Embryonic facial prominence (tissue), 1 donor: ENCODE measurements around the gene HAND1.

Experiments
- DNase-seq: peaks from one replicate; pipeline ENCODE4 v3.0.0-alpha.2; 2016; ENCODE audit errors: extremely low spot score

The HAND1 gene

DNA sequence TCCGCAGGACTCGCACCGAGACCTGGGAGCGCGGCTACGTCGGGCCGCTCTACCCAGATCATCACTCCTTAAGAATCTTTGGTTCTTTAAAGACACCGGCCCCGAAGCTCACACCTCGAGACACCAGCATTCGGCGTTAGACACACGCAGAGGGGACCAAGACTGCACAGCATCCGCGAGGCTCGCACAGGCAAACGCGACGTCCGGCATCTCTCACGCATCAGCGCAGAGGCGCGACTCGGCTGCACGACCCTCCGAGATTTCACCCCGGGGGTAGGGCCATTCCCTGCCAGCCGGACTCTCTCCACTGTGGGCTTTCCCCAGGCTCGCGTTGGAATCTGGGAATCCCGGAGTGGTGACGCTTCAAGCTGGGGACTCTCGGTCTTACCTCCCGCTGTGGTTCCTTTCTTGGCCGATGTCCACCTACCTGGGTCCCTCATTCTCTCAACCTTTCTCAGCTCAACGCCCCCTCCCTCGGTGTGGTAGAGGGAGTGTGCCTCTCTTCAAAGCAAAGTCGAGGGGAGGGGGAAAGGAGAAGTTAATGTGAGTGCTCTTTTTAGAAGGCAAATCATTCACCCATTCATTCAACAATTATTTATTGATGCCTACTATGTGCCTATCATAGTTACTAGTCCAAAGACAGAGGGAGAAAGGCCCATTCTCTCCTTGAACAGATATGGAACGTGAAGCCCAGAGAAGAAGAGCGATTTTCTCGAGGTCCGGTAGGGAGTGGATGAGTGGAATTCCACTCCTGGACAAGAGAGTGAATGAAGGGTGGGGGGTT lies 1.3 kb upstream of the HAND1 start:
- DNase-seq: no peak

DNA sequence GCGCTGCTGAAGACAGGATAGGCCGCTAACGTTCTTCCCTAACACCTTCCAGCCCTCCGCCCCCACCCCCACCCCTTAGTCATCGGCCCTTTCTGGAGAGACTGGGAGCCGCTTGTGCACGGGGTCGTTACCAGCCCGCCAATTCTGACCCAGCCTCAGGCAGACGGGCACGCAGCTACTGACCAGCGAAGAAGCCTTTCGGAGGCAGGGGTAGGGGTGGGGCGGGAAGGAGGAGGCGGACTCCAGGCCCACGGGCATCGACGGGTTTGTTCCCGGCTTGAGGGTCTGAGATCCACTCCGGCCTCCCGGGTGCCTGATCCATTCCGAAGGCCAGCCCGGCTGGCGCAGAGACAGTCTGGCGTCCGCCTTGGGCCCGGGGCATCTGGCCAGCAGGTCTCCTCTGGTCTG lies 729 bp upstream of the HAND1 start:
- no peak for DNase-seq

DNA sequence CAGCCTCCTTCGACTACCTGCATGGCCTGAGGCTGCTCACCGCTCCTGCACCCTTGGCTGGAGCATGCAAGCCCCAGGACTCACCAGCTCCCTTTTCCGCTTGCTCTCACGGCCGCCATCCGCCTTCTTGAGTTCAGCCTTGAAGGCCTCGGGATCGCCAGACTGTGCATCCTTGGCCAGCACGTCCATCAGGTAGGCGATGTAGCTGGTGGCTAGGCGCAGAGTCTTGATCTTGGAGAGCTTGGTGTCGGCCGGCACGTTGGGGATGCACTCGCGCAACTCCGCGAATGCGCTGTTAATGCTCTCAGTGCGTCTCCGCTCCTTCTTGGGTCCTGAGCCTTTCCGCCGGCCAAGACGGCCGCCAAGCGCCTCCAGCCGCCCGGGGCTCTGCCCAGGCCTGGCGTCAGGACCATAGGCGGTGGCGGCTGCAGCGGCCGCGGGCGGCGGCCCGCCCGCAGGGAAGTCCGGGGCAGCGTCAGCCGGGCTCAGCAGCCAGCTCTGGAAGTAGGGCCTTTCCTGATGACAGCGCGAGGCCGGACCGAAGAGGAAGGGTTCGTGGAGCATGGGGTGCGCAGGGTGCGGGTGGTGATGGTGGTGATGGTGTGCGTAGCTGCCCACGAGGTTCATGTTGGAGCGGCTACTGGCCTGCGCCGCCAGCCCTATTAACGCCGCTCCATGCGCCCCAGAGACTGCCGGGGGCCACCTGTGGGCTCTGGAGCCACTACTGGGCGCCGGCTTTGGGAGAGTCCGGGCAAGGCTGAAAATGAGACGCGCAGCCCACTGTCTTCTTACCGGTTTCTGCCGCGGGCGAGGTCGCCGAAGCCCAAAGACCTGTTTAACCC lies 424 bp downstream of the HAND1 start:
- no peak for DNase-seq

DNA sequence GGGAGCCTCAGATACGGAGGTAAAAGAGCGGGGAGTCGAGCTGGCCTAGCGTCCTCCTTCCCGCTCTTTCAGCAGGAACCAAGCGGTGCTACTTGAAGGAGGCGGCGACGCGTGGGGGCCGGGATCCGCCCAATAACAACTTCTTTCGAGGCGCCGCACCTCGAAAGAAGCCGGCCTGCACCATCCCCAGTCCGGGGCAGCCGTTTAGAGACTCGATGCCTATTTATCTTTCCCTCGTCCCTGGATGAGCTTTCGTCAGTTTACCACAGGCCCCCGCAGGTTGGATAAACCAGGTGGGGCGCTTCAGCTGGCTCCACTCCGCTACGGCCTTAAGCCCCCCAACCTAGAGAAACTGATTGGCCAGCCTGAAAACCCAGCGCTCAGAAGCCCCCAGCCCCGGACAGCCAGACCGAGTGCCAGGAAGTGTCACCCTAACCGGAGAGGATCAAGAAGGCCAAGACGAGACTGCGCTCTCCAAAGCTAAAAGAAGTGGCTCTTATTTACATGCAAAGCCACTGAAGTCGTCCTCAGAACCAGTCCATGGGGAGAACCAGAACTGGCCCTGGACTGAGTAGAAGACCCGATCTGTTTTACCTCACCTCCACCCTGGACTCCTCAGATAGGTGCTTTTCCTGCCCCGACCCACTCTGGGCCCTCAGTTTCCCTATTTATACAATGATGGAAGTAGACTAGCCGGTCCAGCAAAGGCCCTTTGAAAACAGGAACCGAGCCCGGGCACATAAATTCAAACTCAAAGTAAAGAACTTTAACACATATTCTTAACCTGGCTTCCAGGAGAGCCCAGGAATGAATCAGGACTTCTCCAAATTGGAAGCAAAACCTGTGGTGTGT lies 1.4 kb downstream of the HAND1 start:
- no peak for DNase-seq

DNA sequence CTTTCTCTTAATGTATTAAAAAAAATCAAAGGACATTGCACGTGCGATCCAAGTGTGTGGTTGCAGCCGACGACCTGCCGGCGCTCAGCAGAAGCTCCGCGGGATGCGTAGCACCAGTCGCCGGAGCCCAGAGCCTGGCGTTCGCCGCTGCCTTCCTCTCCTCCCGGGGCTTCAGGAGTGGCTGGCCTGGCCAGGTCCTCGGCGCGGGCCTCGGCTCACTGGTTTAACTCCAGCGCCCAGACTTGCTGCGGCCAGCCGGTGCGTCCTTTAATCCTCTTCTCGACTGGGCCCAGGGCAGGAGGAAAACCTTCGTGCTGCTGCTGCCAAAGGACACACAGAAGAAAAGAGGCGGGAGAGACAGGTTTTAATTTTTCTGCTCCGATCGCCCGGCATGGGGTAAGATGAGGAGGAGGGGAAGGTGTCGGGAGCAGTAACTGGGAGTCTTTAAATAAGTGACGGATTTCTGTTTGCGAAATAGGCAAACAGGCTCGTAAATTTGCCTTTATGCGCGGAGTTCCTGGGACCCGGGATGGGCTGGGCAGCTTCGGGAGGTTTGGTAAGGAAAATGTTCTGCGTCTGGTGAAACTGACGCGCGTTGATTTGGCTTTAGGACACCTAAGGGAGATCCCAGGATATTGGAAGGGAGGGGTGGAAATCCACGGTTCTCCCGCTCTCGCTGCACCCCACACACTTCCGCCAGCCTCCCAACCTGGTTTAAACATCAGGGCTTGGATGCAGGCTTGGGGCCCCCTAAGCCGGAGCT lies 2.3 kb downstream of the HAND1 start:
- DNase-seq: no peak

DNA sequence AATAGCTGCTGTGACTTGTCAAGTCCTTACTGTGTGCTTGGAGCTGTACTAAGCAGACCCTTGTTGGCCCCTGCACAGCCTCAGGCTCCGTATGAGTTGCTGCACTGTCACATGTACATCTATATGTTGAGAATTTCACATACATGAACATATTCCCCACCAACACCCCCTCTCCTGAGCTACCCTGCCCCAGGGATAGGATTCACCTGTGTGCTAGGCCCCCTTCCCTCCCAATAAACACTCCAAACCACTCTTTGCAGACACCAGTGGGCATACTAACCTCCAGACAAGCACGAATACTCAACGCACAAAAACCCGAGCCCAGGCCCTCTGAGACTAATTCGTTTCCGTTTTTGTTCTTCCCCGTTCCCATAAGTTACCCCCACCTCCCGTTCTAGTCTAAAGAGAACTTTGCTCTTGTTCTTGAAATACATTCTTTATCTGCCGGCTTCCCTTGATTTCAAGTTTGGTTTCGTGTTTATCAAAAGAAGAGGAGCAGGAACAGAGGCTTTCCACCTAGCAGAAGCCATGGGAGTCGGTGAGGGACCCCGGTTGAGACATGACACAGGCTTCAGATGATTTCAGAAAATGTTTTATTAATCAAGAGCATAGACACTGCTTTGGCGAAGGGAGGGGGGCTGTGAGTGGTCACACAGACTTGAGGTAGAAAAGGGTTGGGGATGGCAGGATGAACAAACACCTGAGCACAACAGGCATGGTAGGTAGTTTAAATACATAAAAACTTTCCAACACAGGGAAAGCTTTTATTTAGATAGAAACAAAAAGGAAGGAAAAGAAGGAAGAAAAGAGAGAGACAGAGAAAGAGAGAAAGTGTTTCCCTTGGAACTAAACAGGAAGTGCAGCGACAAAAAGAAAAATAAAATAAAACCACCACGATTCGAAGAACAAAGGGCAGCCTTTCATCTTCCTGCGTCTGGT lies 3.4 kb downstream of the HAND1 start:
- DNase-seq: no peak

DNA sequence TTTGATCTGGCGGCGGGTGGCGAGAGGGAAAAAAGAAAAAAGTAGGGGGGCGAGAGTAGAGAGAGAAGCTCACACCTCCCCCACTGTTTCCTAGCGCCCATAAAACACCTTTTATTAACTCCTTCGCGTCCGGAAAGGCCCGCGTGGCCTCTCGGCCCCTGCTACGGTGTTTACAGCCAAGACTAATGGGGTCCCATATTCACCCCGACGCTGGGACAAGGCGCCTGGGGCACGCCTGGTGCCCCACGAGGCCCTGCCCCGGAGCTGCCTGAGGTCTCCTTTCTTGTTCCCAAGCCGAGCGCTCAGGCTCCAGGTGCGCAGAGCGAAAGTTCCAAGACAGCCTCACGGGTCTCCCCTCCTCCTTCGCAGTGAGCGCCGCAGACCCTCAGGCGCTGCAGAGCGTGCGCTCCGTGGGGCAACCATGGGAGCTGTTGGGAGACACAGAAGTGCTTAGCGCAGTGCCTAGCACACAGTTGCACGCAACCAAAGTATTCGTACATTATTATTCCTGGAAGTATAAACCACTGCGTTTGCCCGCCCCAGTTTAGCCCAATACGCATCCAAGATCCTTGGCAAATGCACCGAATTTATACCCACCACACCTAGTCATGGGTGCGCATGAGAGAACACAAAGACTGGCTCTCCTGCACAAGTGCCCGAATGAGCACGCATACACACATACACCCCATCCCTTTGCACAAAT lies 4.3 kb downstream of the HAND1 start:
- DNase-seq: no peak

DNA sequence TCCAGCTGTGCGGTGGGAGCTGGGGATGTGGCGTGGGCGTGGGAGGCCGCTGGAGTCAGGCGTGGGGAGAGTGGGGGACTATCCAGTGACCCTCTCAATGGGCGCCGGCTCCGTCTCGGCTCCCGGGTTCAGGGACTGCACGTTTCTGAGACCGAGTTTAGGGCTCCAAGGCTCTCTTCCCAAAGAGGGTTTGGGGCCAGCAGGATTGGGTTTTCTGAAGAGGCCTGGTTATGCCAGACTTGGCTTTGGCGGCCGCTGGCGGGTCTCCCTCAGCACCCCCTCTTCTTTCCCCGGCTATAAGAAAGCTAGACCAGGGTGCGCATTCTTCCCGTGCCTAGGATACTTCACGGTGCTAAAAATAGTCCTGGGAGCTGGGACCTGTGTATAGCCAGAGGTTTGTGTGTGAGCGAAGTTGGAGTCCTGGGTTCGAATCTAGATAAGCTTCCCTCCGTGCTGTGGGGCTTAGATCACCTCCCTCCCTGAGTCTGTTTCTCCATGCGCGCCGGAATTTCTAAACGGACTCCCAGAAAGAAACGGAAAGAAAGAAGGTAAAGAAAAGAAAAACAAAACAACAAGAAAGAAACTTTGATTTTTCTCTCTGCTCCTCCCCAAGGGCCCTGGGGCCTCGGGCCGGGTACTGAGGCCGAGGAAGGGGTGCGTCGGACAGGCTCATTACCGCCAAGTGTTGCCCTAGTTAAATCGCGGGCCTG lies 5.0 kb downstream of the HAND1 start:
- no peak for DNase-seq

DNA sequence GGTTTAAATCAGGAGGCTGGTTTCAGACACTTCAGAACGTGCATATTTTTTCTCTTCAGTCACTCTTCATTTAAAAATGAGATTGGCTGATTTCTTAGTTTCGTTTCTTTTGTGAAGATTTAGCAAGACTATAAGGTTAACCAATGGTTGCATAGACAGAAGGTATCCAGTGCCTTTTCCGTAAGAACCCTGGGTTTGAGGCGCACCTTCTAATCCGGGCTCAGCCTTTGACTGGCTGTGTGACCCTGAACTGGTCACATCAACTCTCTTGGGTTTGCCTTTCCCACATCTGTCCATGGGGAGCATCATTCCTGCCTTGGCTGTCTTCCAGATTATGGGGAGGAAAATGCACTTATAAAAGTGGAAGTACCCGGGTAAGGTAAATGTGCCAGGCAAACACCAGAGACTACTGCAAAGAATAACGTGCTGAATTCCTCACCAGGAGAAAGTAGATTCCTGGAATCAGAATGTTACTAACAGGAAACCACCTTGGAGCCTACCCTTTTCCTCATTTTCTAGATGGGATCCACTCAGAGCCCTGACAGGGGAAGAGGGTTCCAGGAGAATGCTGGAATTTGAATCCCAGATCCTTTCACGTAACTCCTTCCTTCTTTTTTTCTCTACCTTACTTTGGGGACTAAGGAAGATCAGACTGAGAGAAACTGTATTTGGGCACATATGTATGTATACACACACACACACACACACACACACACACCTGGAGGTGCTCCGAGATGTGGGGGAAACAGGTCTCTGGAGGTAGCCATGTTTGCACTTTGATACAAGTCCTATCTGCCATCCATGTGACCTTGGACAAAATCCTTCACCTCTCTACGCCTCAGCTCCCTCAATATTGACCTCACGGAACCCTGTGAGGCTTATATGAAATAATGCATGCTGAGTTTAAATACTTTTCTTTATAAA lies 6.8 kb downstream of the HAND1 start:
- DNase-seq: no peak

DNA sequence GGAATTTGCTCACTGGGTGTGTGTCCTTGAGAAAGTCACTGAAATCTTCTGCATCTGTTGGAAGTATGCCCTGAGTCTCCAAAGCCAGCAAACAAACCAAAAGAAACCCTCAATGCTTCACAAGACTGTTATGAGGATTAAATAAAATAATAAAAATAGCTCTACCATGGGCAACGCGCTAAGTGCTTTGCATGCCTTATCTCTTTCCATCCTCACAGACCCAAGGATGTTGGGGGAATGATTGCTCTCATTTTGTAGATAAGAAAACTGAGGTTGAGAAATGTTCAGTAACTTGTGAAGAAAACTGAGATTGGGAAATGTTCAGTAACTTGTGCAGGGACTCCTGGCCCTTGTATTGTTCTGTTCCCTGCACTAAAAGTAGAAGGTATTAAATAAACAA lies 7.9 kb downstream of the HAND1 start:
- DNase-seq: no peak

DNA sequence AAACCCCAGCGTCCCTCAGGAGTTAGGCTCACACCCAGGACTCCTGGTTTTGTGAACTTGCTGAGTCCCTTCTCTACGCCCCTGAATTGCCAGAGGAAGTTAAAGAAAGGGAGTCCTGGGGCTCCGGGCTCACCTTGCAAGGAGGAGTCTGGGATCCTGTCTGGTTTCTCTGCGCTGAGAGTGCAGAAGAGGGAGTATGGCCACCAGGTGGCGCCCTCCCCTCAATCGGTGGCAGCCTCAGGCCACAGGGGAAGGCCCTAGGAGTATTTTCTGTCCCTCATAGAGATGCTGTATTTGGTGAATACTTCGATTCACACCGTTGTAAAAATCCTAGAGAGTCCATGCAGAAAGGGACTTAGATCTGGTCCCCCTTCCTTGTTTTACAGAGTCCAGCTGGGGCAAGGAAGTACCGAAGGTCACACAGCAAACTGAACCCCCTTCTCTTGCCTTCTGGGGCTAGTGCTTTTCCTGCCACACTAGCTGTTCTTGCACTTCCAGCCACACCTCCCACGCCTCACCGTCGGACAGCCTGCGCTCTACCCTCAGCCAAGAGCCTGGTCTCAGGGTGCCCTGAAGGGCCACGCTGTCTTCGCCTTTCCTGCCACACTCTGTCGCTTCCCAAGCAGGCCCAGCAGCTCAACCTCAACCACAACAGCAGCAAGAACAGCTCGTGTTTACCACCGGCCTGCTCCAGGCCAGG lies 10.2 kb downstream of the HAND1 start:
- no peak for DNase-seq

DNA sequence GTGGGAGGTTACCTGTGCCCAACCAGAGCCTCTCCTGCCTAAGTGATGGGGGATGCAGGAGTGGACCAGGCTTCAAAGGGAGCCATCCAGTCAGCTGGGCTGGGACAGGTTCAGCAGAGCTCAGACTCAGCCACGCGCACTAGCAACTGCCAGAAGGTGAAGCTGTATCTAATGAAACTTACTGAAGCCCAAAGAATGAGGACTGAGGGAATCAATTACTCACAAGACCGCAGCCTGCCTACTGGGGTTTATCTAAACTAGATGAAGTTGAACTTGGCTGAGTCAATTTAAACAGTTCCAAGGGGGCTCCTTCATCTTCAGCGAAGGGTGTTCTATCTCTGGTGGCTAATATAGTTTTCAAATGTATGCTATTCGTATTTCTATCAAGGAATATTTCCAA lies 11.4 kb downstream of the HAND1 start:
- no peak for DNase-seq

DNA sequence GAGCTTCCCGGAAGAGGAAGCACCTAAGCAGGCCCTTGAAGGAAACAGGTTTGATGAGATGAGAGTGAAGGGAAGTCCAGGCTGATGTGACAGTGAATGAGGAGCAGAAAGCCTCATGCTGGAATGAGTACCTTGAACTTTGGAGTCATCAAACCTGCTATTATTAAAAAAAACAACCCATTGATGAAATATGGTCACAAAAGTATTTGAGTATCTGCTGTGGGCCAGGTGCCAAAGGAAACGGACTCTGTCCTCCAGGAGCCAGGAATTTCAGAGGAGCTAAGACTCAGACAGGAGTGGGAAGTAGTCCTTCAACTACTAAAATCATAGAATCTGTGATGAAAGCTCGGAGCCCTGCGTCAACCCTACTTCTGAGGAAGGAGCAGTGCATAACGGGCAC lies 11.9 kb downstream of the HAND1 start:
- DNase-seq: no peak

DNA sequence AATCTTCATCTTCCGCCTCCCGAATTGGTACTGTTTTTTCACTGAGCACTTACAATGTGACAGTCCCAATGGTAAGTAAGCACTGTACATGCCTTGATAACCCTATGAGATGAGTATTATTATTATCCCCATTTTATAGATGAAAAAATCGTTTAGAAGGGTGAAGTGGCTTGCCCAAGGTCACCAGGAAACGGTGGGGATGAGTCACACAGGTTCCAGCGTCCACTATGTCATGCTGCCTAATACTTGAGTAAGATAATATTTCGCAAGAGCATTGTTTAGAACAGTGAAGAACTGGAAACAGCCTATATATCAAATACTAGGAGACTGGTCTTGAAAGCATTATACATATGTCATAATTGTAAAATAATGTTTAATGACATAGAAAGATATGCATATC lies 12.9 kb downstream of the HAND1 start:
- no peak for DNase-seq

DNA sequence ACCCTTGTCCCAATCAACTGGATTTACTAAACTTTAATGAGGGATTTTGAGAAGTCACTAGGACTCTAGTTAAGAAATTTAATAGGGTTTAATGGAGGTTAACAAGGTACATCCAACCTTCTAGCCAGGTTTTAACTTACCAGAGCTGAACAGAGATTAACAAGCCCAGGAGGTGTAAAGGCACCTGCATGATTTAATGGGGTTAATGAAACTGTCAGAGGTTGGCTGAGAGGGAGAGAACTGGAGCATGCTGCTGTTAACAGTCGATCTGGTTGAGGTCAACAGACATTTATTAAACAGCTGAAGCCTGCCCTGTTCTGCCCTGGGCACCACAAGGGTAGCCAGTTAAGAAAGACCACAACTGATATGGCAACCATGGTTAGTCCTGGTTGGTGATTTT lies 13.6 kb downstream of the HAND1 start:
- no peak for DNase-seq

DNA sequence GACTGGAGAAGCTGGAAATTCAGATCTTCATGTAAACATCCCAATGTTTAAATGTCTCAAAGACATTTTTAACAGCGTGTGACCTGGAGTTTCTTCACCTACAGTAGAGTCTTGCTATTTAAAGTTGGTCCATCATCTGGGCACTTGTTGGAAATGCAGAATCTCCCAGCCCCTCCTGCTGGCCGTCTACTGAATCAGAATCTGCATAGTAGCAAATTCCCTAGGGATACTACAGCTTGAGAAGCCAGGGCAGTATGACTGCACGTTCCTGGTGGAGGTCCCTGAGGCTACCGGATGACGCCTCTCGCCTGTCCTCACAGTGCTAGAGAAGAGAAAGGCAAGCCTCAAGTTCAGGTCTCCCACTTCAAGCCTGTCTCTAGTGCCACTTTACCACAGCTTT lies 16.5 kb downstream of the HAND1 start:
- DNase-seq: no peak

DNA sequence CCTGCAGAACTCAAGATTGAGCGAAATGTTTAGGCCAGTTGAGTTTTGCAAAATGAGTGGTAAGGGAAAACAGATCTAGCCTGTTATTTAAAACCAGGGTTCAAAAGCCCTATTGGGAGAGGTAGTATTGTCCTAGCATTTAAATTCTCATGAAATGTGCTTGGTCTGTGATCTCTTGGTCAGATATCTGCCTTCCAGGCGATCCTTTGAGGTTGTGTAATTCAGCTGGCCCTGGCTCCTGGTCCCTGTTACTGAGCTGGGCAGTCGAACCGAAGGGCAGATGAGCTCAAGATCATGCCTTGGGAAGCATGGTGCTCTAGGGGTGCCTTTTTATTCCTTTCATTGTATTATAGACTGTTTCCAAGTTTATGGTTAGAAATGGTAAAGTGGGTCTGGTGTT lies 17.9 kb downstream of the HAND1 start:
- no peak for DNase-seq
